SU-DHL-6 (cell line): ENCODE results near the gene LLGL2.
A peak's percentile ranks its signal among the peaks of the same experiment; 100 is the strongest.

Experiments
- H2AFZ ChIP-seq: fragments of 200-600 bp; sonication (generic); 2 replicates; pipeline ENCODE4 v1.6.1; 2014; ENCODE audit warnings: low read depth, mild to moderate bottlenecking, moderate library complexity, mixed read lengths, antibody characterized with exemption, low read length; ENCODE audit not compliant: severe bottlenecking
- H3F3A ChIP-seq: fragments of 200-600 bp; shearing (Covaris generic); 2 replicates; pipeline ENCODE4 v1.6.0; 2016; ENCODE audit warnings: antibody characterized with exemption, mild to moderate bottlenecking; ENCODE audit not compliant: insufficient read depth
- H3K27ac ChIP-seq: fragments of 200-600 bp; sonication (generic); 2 replicates; pipeline ENCODE4 v1.5.1; 2016; ENCODE audit warnings: low read depth, mild to moderate bottlenecking, low read length, moderate library complexity, mixed read lengths
- H3K27me3 ChIP-seq: fragments of 200-600 bp; sonication (generic), shearing (Covaris generic); 2 replicates; pipeline ENCODE4 v1.6.0; 2014; ENCODE audit warnings: mild to moderate bottlenecking, low read length
- H3K36me3 ChIP-seq: fragments of 200-600 bp; sonication (generic); 2 replicates; pipeline ENCODE4 v1.6.1; 2014; ENCODE audit warnings: mild to moderate bottlenecking, low read length, mixed read lengths
- H3K4me2 ChIP-seq: fragments of 300-600, 200-600 bp; shearing (Covaris generic), sonication (generic); 2 replicates; pipeline ENCODE4 v1.6.0; 2014; ENCODE audit warnings: low read length, low read depth, mild to moderate bottlenecking; ENCODE audit not compliant: poor library complexity, severe bottlenecking
- H3K4me3 ChIP-seq: fragments of 200-600 bp; sonication (generic); 2 replicates; pipeline ENCODE4 v1.5.1; 2014; ENCODE audit warnings: antibody characterized with exemption, low read length, mild to moderate bottlenecking, mixed read lengths; ENCODE audit not compliant: insufficient read depth, poor library complexity, severe bottlenecking
- H3K79me2 ChIP-seq: fragments of 200-600 bp; sonication (generic); 2 replicates; pipeline ENCODE4 v1.6.1; 2014; ENCODE audit warnings: mild to moderate bottlenecking, low read length, moderate library complexity; ENCODE audit not compliant: insufficient read depth
- H3K9ac ChIP-seq: fragments of 200-600 bp; sonication (generic); 2 replicates; pipeline ENCODE4 v1.7.0; 2014; ENCODE audit warnings: mild to moderate bottlenecking, low read length
- H3K9me2 ChIP-seq: fragments of 200-600 bp; sonication (generic); replicated peaks from 2 replicates; pipeline ENCODE4 v1.6.1; 2014; ENCODE audit warnings: low read length; ENCODE audit not compliant: insufficient read depth
- H3K9me3 ChIP-seq: fragments of 200-600 bp; sonication (generic); 2 replicates; pipeline ENCODE4 v1.6.1; 2014; ENCODE audit warnings: low read length, mixed read lengths; ENCODE audit not compliant: insufficient read depth
- H4K20me1 ChIP-seq: fragments of 200-600 bp; sonication (generic); 2 replicates; pipeline ENCODE4 v1.6.1; 2014; ENCODE audit warnings: low read depth, mild to moderate bottlenecking, antibody characterized with exemption, low read length, moderate library complexity, mixed read lengths
- CTCF ChIP-seq: fragments of 200-600 bp; sonication (generic); IDR thresholded peaks from one replicate; pipeline ENCODE4 v1.5.1; 2017; ENCODE audit warnings: antibody characterized with exemption, mild to moderate bottlenecking, low read length, moderate library complexity; ENCODE audit not compliant: insufficient read depth, poor library complexity, severe bottlenecking
- EZH2phosphoT487 ChIP-seq: fragments of 200-600 bp; sonication (generic), shearing (Covaris generic); conservative IDR thresholded peaks from 2 replicates; pipeline ENCODE4 v1.6.1; 2018; ENCODE audit warnings: mild to moderate bottlenecking, antibody characterized with exemption, low read length, moderate library complexity, mixed read lengths

Gene LLGL2

GRCh38 chr17:75619506-75620431, 94.3 kb downstream of the LLGL2 start:
- no peaks in the 10 kb centered on the region for H3K9me3 ChIP-seq
- no peaks in the 10 kb centered on the region for H3K36me3 ChIP-seq
- H4K20me1 ChIP-seq, result no peaks in the 10 kb centered on the region
- H3K4me2 ChIP-seq, result no peak overlapping the region
- H3K79me2 ChIP-seq, result no peaks in the 10 kb centered on the region
- H3K27ac ChIP-seq, result no peak overlapping the region
- H3F3A ChIP-seq, result no peaks in the 10 kb centered on the region
- TF ChIP-seq CTCF (peak; percentile 48), EZH2phosphoT487 (no peak)
- H2AFZ ChIP-seq, result no peak overlapping the region
- H3K9me2 ChIP-seq, result no peaks in the 10 kb centered on the region
- no peak overlapping the region for H3K9ac ChIP-seq
- H3K27me3 ChIP-seq, result no peaks in the 10 kb centered on the region
- H3K4me3 ChIP-seq, result no peak overlapping the region

DNA sequence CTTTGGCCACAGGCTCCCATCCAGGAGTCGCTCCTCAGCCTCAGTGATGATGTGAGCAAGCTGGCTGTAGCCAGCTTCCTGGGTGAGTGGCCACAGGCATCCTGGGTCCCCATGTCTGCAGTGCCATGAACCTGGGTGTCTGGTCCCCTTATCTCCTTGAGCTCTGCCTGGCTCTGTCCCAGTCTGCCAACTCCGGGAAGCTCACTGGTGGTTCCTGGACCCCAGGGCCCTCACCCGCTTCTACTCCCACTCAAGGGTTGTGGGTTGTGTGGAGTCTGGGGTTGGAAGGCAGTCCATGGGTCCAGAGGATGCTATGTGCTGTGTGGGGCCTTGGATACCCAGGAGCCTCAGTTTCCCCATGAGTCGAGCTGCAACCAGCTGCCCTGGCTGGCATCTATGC, 96.0 kb downstream of the LLGL2 start:
- Histone ChIP-seq H4K20me1 (no peaks in the 10 kb centered on the region), H3K27me3 (no peaks in the 10 kb centered on the region), H3F3A (no peaks in the 10 kb centered on the region), H3K27ac (no peak overlapping the region), H2AFZ (no peak overlapping the region), H3K9me2 (no peaks in the 10 kb centered on the region), H3K4me2 (no peak overlapping the region), H3K79me2 (no peaks in the 10 kb centered on the region), H3K36me3 (no peaks in the 10 kb centered on the region), H3K4me3 (no peak overlapping the region), H3K9me3 (no peaks in the 10 kb centered on the region), H3K9ac (no peak overlapping the region)
- TF ChIP-seq EZH2phosphoT487, result no peak
- no peak for TF ChIP-seq CTCF

DNA sequence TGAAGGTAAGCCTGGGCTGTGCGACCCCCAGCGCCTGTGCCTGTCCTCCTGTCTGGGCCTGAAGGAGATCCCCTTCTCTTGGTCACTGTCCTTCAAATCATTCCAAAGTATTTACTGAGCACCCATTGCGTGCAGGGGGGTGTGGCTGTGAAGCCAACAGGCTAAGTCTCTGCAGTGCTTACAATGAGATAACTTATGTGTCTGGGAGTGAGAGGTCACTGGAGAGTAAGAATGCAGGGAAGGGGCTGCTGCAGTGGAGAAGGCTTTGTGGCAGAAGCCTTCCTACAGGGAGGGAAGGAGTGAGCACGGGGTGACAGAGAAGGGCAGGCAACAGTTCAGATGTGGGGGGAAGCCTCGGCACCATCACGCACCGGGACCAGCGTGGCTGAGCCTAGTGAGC, 96.6 kb downstream of the LLGL2 start:
- Histone ChIP-seq H3K4me3 (no peak overlapping the region), H3K27ac (no peak overlapping the region), H3K9me3 (no peaks in the 10 kb centered on the region), H3K36me3 (no peaks in the 10 kb centered on the region), H2AFZ (no peak overlapping the region), H3K27me3 (no peaks in the 10 kb centered on the region), H3K9me2 (no peaks in the 10 kb centered on the region), H3K9ac (no peak overlapping the region), H3F3A (no peaks in the 10 kb centered on the region), H3K79me2 (no peaks in the 10 kb centered on the region), H4K20me1 (no peaks in the 10 kb centered on the region), H3K4me2 (no peak overlapping the region)
- no peak for TF ChIP-seq CTCF
